Mesangial cell (primary cell): Measurements from ENCODE around the gene ZNF48. TPM values are rescaled to one million over a fixed set of nuclear protein-coding genes. Genes with fewer than 3 reads are reported as not detected.

Experiments
- total RNA-seq: library from RNA; depleted of rRNA; stranded (reverse); fragments of >200 nt; gene quantifications from 2 replicates; pipeline ENCODE4 v1.2.3, GENCODE V29; 2015

Gene ZNF48
- total RNA-seq = 12.4 and 17.7 TPM in 2 replicates

DNA sequence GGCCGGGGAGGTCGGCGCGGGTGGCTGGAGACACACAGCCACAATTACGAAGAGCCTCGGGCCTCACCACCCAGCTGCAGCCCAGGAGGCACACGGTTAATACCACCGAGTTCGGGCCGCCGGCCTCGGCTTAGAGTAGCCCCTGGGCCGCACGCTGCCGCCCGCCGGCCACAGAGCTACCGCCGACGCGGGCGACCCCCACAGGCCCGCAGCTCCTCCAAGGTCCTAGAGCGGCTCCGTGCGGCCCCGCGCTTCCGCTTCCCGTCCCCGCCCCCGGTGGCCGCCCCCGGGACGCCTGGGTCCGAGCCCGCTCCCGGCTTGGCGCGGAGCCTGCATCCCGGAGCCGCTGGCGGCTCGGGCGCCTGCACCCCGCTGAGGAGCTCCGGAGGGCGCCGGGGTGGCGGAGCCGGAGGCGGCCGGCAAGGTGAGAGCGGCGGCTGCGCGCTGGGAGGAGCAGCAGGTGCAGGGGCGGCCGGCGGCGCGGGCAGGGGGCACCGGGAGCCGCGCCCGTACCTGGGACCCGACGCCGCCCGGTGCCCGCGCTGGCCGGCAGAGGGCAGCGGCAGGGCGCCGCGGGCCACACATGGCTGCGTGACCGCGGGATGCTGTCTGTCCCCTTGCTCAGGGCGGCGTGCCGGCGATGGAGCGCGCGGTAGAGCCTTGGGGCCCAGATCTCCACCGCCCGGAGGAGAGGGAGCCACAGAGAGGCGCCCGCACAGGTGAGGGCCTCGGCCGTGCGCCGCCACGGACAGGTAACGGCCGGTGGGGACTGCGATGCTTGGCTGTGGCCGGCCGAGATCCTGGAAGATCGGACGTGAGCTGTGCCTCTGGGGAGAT lies at the start of gene ZNF48:
Gene ZNF48, plus strand, starts transcription at position 266 of the 837 bp plus-strand sequence. Its CDS starts 375 bp downstream, at position 641.

DNA sequence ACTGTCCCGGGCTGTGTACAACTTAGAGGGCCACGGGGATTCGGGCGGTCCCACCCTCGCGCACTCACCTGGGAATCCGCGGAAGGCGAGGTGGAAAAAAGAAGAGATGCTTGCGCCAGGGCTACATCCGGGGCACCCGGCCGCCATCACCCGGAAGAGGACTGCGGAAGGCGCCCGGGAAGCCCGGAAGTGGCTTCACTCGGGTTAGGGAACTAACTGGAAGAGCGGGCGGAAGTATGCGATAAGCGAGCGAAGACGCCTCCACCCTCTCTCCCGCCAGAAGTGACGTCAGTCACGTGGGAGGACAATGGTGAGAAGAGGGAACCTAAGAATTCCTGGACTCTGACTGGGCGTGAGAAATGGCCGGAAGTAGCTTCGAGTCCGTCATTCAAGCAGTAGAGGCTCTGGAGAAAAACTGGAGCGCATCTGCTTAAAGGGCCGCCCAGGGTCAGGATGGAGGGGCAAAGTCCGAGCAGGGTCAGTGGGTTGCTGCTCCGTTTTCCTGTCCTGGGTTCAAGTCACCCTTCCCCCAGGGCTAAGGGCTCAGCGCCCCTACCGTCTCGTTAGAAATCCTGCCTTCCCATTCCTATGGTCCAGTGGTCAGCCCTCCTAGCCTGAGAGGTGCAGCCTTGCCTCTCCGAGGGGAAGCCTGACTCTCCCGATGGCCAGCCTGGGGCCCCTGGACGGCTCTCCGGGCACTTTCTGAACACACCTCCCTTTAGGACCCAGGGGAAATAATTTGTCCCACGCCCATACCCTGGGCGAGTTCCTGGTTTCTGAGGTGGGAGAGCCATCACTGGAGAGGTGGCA lies 39.9 kb upstream of the ZNF48 start, which contains the start of gene CD2BP2:
Gene CD2BP2, minus strand, starts transcription at position 165 of the 810 bp plus-strand sequence. CDS start 627 bp downstream, outside the sequence.

DNA sequence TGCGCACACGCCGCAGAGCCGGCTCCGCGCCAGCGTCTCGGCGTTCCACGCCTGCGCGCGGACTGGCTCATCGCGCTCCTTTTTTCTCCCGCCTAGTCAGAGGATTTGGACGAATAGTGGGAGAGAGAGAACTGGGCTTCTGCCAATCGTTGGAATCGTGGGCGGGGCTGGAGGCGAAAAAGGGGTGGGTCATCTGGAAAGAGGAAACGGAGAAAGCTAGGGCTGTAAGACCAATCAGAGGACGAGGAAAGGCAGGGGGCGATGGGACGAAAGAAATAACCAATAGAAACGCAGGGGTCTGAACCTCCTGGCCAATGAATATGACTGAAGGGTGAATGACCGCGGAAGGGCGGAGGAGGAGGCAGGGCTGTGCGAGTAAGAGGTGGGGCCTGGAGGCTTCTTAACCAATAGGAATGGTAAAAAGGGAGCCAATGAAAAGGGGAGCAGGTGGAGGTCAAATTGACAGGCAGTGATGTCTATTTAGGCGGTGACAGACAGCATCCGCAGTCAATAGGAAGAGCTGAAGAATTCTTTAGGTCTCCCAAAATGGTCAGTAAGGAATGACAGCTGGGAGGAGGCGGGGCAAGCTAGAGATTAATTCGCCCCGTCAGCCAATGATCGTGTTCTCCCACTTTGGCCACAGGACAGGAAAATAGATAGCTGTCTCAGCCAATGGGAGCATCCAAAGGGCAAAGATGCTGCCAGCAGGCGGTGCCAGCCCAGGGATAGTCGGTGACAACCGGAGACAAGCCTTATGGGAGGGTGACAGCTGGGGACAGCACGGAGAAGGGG lies 24.6 kb upstream of the ZNF48 start, which contains the start of gene TBC1D10B:
Gene TBC1D10B, minus strand, starts transcription at position 39 of the 792 bp plus-strand sequence. CDS start 311 bp downstream, outside the sequence.

DNA sequence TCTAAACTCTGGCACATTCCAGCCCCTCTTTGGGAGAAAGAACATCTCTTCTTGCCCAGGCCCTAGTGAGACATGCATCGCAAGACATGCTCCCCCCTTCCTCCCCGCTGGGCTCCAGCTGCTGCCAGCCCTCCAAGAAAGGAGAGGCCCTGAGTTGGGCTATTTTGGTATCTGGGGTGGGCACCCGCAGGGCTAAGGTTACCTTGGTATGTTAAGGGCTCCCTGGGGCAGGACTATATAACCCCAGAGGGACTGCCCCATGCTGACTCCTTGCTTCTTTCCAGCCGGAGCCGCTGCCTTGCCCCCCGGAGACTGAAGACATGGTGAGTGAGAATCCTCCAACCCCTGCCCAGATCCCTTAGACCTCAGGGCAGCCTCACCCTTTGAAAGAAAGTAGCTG lies 20.7 kb upstream of the ZNF48 start, which contains the start of gene MYL11:
Gene MYL11, plus strand, starts transcription at position 265 of the 400 bp plus-strand sequence. Its CDS starts 56 bp downstream, at position 321.

DNA sequence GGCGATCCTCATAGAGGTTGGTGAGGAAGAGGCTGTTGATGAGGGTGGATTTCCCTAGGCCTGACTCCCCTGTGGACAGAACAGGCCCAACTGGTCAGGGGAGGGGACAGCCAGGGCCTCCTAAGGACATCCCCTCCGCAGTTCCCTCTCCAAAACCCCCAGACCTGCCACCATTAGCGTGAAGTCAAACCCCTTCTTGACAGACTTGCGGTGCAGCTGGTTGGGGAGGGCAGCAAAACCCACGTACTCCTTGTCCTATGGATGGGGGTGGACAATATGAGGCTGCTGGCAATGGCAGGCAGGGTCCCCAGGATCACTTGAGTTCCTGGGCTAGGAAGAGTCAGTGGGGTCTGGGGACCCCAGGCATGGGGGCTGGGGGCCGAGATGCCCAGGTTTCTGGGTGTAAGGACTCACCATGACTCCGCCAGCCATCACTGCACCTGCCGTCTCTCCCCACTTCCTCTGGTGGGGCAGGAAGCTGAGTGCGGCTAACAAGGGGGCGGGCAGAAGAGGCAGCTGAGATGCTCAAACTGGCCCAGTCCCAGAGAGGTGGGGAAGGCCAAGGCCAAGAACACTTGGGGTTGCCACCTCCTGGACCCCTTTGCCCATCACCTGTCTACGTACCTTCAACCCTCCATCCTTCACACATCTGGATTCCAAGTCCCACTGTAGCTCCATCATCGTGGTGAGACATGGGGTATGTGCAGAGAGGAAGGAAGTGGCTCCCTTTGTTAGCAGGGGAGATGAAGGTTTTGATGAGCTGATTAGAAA lies 12.9 kb upstream of the ZNF48 start, which contains the start of gene SEPTIN1:
Gene SEPTIN1, minus strand, starts transcription at position 451 of the 771 bp plus-strand sequence. Its CDS starts 19 bp downstream, at position 432.

DNA sequence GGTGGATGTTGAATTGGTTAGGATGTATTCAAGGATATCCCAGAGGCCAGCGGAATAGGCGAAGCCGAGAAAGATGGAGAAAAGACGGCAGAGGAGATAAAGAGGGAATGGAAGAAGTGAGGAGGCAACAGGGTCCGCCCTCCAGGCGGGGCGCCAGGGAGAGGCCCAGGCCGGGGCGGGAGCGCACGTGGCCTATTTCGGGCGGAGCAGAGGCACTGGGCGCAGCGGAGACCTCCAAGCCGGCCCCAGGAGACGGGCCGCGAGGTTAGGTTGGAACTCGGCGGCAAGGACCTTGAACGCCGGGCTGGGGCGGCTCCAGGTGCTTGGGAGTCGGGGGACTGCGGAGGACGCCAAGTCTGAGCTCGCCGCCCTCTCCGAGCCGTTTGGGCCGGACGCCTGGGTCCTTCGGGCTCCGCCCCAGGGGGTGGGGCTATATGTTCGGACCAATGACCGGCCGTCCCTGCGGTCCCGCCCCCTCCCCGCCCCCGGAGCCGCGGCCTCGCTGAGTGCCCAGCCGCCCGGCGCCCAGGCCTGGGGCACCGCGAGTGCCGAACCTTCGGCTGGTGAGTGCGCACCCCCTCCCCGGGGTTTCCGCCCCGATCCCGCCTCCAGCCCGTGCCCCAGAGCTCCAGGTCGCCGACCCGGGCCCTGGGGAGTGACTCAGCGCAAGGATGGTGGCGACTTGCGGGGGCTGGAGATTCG lies 12.0 kb downstream of the ZNF48 start, which contains the start of gene ZNF771:
Gene ZNF771, plus strand, starts transcription at position 505 of the 702 bp plus-strand sequence. CDS start 448 bp downstream, outside the sequence.

DNA sequence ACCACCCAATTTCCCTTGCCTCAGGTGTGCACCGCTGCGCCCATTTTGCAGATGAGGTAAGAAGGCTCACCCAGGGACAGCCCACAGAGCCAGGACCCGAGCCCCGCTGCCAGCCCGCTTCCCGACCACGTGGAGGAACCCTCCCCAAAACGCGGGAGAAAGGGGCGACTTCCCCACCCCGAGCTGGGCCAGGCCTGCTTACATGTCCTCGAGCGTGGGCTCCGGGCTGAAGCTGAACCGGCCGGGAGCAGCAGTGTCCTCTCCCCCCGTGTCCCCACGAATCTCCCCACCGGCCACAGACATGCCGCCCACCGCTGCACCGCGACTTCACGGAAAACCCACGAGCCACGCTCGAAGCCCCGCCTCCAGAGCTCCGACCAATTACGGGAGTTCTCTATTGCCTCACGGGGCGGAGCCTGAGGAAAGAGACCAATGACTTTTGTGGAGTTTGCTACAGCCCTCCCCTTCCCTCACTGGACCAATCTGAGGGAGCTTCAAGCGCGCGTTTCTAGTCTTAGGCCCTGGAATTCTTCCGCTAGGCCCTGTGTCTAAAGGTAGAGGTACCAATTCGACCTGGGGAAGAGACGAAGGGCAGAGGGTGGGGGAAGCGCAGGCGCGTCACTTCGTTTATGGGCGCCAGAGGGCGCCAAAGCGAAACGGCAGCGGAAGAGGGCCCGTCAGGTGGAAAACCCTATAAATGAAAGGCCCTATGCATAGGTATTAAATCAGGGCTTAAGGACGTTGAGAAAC lies 34.6 kb downstream of the ZNF48 start, which contains the start of gene DCTPP1:
Gene DCTPP1, minus strand, starts transcription at position 353 of the 750 bp plus-strand sequence. Its CDS starts 50 bp downstream, at position 303.

DNA sequence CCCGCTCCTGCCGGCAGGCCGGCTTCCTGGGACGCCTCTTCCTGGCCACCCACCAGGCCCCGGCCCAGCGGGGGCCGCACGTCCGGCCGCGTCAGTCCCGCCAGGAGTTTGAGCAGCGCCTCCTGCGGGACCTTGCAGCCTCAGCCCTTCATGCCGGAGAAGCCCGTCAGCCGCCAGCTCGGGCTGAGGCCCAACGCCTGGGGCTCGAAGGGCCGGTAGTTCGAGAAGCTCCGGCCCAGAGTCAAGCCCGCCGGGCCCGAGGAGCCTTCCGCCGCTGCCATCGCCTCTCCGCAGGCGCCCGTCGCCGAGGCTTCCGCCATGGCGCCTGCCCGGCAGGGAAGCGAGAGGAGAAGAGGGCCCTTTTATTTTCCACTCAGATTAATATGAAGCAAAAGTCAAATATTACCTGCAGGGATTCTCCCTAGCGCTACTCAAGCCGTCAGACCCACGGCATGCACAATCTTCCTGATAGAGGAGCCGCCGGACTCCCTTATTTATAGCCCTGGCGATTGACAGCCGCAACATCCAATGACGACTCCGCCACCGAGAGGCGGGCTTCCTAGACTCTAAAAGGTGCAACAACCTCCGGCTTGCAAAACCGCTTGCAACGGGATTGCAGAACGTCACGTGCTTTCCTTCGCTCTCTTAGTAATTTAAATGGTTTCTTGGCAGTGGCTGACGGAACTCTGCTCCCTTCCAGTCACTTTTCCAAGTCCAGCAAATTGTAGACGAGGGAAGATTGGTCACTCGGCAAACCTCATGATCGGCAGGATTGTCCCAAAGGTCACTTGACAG lies 50.4 kb downstream of the ZNF48 start, which contains the start of gene SEPHS2:
Gene SEPHS2, minus strand, starts transcription at position 467 of the 795 bp plus-strand sequence. Its CDS starts 147 bp downstream, at position 320.

Other genes starting within 250 kb of the ZNF48 start
- 3.0 and 10.1 TPM in 2 replicates for gene CORO1A, start 211.8 kb upstream of the ZNF48 start, total RNA-seq
- gene BOLA2B, start 201.8 kb upstream of the ZNF48 start, total RNA-seq = 122 and 439 TPM in 2 replicates
- gene SLX1A, start 201.5 kb upstream of the ZNF48 start, total RNA-seq = 92.7 and 110 TPM in 2 replicates
- gene SULT1A3, start 196.2 kb upstream of the ZNF48 start, total RNA-seq = 2.8 and 7.6 TPM in 2 replicates
- gene NPIPB13, start 146.9 kb upstream of the ZNF48 start, total RNA-seq = 0.63 and 2.9 TPM in 2 replicates
- gene CD2BP2, start 40.1 kb upstream of the ZNF48 start, total RNA-seq = 39.6 and 43.5 TPM in 2 replicates
- gene TBC1D10B, start 24.9 kb upstream of the ZNF48 start, total RNA-seq = 42.7 and 47.9 TPM in 2 replicates
- 1.8 TPM in 1 of 2 replicates, not detected in the other for gene MYL11, start 20.6 kb upstream of the ZNF48 start, total RNA-seq
- gene SEPTIN1, start 12.9 kb upstream of the ZNF48 start, total RNA-seq = 0.63 TPM in 1 of 2 replicates, not detected in the other
- gene ZNF771, start 12.2 kb downstream of the ZNF48 start, total RNA-seq = 7.4 and 8.6 TPM in 2 replicates
- 43.4 and 96.5 TPM in 2 replicates for gene DCTPP1, start 34.6 kb downstream of the ZNF48 start, total RNA-seq
- gene SEPHS2, start 50.5 kb downstream of the ZNF48 start, total RNA-seq = 20.2 and 23.2 TPM in 2 replicates
- gene ITGAL, start 77.3 kb downstream of the ZNF48 start, total RNA-seq = not detected in 2 replicates
- gene ZNF768, start 131.1 kb downstream of the ZNF48 start, total RNA-seq = 32.4 and 46.5 TPM in 2 replicates
- 6.4 and 11.0 TPM in 2 replicates for gene ZNF747, start 139.4 kb downstream of the ZNF48 start, total RNA-seq
- gene ZNF764, start 163.0 kb downstream of the ZNF48 start, total RNA-seq = 5.4 and 11.2 TPM in 2 replicates
- gene ZNF688, start 176.3 kb downstream of the ZNF48 start, total RNA-seq = 8.0 and 11.8 TPM in 2 replicates
- 4.4 and 8.7 TPM in 2 replicates for gene ZNF785, start 190.3 kb downstream of the ZNF48 start, total RNA-seq
- 8.5 and 8.9 TPM in 2 replicates for gene ZNF689, start 215.0 kb downstream of the ZNF48 start, total RNA-seq